GM13977 (cell line): ENCODE measurements around the gene PUSL1.

Source experiments
- DNase-seq: peaks from one replicate; pipeline ENCODE4 v3.0.0; 2012; ENCODE audit warnings: low spot score
- in situ Hi-C: fragments of 300-500 bp; cut with MboI; formaldehyde crosslinking; loops from one replicate; pipeline ENCODE4 v1.12.0; 2022; ENCODE audit warnings: low sequenced_read_pairs, low pct_unique_long_range_greater_than_20kb, mixed read lengths, inconsistent platforms; ENCODE audit not compliant: unreplicated experiment
- TF ChIP-seq, protein P1 (sequence below): IDR thresholded peaks from 2 replicates; pipeline ENCODE4 v1.5.1; 2012; ENCODE audit warnings: mild to moderate bottlenecking, control low read depth; ENCODE audit not compliant: insufficient read depth; ENCODE audit errors: extremely low read depth, missing control alignments

Gene PUSL1

DNA sequence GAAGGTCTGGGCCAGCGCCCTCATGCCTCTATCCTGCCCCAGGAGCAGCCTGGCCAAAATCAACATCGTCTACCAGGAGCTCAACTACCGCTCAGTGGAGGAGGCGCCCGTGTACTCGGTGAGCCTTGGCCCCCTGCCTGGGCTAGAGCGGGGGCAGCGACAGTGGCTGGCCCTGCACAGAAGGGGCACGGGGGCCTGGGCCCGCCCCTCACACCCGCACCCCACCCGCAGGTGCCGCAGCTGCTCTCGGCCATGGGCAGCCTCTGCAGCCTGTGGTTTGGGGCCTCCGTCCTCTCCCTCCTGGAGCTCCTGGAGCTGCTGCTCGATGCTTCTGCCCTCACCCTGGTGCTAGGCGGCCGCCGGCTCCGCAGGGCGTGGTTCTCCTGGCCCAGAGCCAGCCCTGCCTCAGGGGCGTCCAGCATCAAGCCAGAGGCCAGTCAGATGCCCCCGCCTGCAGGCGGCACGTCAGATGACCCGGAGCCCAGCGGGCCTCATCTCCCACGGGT is 17.3 kb upstream of the PUSL1 start:
- TF ChIP-seq, protein P1, sequence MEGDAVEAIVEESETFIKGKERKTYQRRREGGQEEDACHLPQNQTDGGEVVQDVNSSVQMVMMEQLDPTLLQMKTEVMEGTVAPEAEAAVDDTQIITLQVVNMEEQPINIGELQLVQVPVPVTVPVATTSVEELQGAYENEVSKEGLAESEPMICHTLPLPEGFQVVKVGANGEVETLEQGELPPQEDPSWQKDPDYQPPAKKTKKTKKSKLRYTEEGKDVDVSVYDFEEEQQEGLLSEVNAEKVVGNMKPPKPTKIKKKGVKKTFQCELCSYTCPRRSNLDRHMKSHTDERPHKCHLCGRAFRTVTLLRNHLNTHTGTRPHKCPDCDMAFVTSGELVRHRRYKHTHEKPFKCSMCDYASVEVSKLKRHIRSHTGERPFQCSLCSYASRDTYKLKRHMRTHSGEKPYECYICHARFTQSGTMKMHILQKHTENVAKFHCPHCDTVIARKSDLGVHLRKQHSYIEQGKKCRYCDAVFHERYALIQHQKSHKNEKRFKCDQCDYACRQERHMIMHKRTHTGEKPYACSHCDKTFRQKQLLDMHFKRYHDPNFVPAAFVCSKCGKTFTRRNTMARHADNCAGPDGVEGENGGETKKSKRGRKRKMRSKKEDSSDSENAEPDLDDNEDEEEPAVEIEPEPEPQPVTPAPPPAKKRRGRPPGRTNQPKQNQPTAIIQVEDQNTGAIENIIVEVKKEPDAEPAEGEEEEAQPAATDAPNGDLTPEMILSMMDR: no peak
- DNase-seq: no peak
- in situ Hi-C loops: no loop called here

GRCh38 chr1:1291548-1292441 is 16.6 kb upstream of the PUSL1 start:
- in situ Hi-C loops: no loop called here
- peak; percentile 89 for DNase-seq
- TF ChIP-seq, protein P1: peak; percentile 85

DNA sequence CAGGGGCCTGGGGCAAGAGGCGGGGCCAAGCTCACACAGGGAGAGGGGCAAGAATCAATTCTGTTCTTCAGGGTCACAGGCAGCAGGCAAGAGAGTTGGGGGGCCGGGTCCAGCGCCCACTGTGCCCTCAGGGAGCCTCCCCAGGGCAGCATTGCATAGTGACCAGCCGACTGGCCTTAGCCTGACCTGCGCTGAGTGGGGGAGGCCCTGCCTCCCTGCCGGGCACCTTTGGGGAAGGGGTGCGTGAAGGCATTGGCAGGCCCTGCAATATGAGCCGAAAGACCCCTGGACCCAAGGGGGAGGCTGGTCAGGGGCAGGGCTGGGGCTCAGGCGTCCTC is 16.0 kb upstream of the PUSL1 start:
- in situ Hi-C loops: no loop called here
- peak; percentile 38 for DNase-seq
- TF ChIP-seq, protein P1: no peak

GRCh38 chr1:1292851-1293250 is 15.5 kb upstream of the PUSL1 start:
- in situ Hi-C loops: no loop called here
- TF ChIP-seq, protein P1: no peak
- peak; percentile 43 for DNase-seq

- in situ Hi-C loops: no loop called here
- peak; percentile 50 for DNase-seq
These were observed 14.8 kb upstream of the PUSL1 start for GRCh38 chr1:1293263-1294249.

More at GRCh38 chr1:1293263-1294249, 14.8 kb upstream of the PUSL1 start:
- TF ChIP-seq, protein P1: no peak
